H9 (cell line): ENCODE data around the gene AMACR. TPM values are rescaled to one million over a fixed set of nuclear protein-coding genes. Genes with fewer than 3 reads are reported as not detected.

Source experiments
- DNase-seq: peaks from one replicate; pipeline ENCODE4 v3.0.0-alpha.2; 2017
- H2AFZ ChIP-seq: one replicate; pipeline ENCODE4 v1.6.1; 2013; ENCODE audit warnings: mild to moderate bottlenecking, low read length, control low read depth, moderate library complexity
- H2AK5ac ChIP-seq: 2 replicates; pipeline ENCODE4 v1.6.1; 2013; ENCODE audit warnings: low read length, control low read depth, mixed read lengths; ENCODE audit not compliant: insufficient read length
- H2BK120ac ChIP-seq: one replicate; pipeline ENCODE4 v1.6.1; 2013; ENCODE audit warnings: low read depth, mild to moderate bottlenecking, low read length, control low read depth, inconsistent platforms; ENCODE audit not compliant: poor library complexity, severe bottlenecking
- H2BK12ac ChIP-seq: 2 replicates; pipeline ENCODE4 v1.6.1; 2013; ENCODE audit warnings: low read length, control low read depth, mixed read lengths, low read depth; ENCODE audit not compliant: insufficient read length
- H2BK15ac ChIP-seq: 2 replicates; pipeline ENCODE4 v1.6.1; 2013; ENCODE audit warnings: low read depth, low read length, control low read depth
- H2BK20ac ChIP-seq: one replicate; pipeline ENCODE4 v1.6.1; 2013; ENCODE audit warnings: low read depth, mild to moderate bottlenecking, low read length, control low read depth, inconsistent platforms; ENCODE audit not compliant: poor library complexity, severe bottlenecking
- H2BK5ac ChIP-seq: 2 replicates; pipeline ENCODE4 v1.6.1; 2013; ENCODE audit warnings: low read length, control low read depth, mixed read lengths; ENCODE audit not compliant: insufficient read length
- H3K14ac ChIP-seq: 2 replicates; pipeline ENCODE4 v1.6.1; 2013; ENCODE audit warnings: low read length, control low read depth; ENCODE audit not compliant: insufficient read depth
- H3K18ac ChIP-seq: 2 replicates; pipeline ENCODE4 v1.6.1; 2013; ENCODE audit warnings: low read depth, mild to moderate bottlenecking, mixed read lengths, low read length, control low read depth; ENCODE audit not compliant: insufficient read length
- H3K23ac ChIP-seq: 2 replicates; pipeline ENCODE4 v1.6.1; 2013; ENCODE audit warnings: low read length, control low read depth, mixed read lengths, low read depth; ENCODE audit not compliant: insufficient read length
- H3K23me2 ChIP-seq: 2 replicates; pipeline ENCODE4 v1.6.1; 2013; ENCODE audit warnings: low read depth, mild to moderate bottlenecking, mixed read lengths, low read length, control low read depth; ENCODE audit not compliant: insufficient read length, poor library complexity, severe bottlenecking
- H3K27ac ChIP-seq: 2 replicates; pipeline ENCODE4 v1.5.1; 2013; ENCODE audit warnings: low read length, control low read depth, mixed read lengths, low read depth; ENCODE audit not compliant: insufficient read length
- H3K27me3 ChIP-seq: 2 replicates; pipeline ENCODE4 v1.6.1; 2013; ENCODE audit warnings: low read length, control low read depth, inconsistent platforms; ENCODE audit not compliant: insufficient read depth
- H3K4ac ChIP-seq: 2 replicates; pipeline ENCODE4 v1.6.1; 2013; ENCODE audit warnings: low read depth, mild to moderate bottlenecking, control low read depth, inconsistent platforms, low read length, moderate library complexity
- H3K4me1 ChIP-seq: 2 replicates; pipeline ENCODE4 v1.6.1; 2013; ENCODE audit warnings: low read length, control low read depth, inconsistent platforms; ENCODE audit not compliant: insufficient read depth
- H3K4me2 ChIP-seq: 2 replicates; pipeline ENCODE4 v1.6.1; 2013; ENCODE audit warnings: low read length, control low read depth, mixed read lengths; ENCODE audit not compliant: insufficient read length, insufficient read depth
- H3K56ac ChIP-seq: 2 replicates; pipeline ENCODE4 v1.6.1; 2013; ENCODE audit warnings: low read depth, mild to moderate bottlenecking, mixed read lengths, low read length, control low read depth; ENCODE audit not compliant: insufficient read length
- H3K79me1 ChIP-seq: 2 replicates; pipeline ENCODE4 v1.6.1; 2013; ENCODE audit warnings: low read depth, mild to moderate bottlenecking, moderate library complexity, low read length, control low read depth, inconsistent platforms; ENCODE audit not compliant: insufficient read depth, poor library complexity, severe bottlenecking
- H3K79me2 ChIP-seq: 2 replicates; pipeline ENCODE4 v1.6.1; 2013; ENCODE audit warnings: low read length, control low read depth, inconsistent platforms; ENCODE audit not compliant: insufficient read depth
- H3K9ac ChIP-seq: 2 replicates; pipeline ENCODE4 v1.6.1; 2013; ENCODE audit warnings: low read length, control low read depth, mixed read lengths; ENCODE audit not compliant: insufficient read length; ENCODE audit errors: extremely low read depth
- H3K9me3 ChIP-seq: one replicate; pipeline ENCODE4 v1.6.1; 2013; ENCODE audit warnings: low read depth, low read length, inconsistent platforms; ENCODE audit not compliant: control insufficient read depth
- H3T11ph ChIP-seq: one replicate; pipeline ENCODE4 v1.6.1; 2013; ENCODE audit warnings: mild to moderate bottlenecking, low read length, control low read depth, inconsistent platforms
- H4K20me1 ChIP-seq: one replicate; pipeline ENCODE4 v1.6.1; 2013; ENCODE audit not compliant: control insufficient read depth, insufficient read length, insufficient read depth
- H4K5ac ChIP-seq: 2 replicates; pipeline ENCODE4 v1.6.1; 2013; ENCODE audit warnings: low read depth, mild to moderate bottlenecking, mixed read lengths, low read length, control low read depth; ENCODE audit not compliant: insufficient read length
- H4K8ac ChIP-seq: replicated peaks from 2 replicates; pipeline ENCODE4 v1.6.1; 2013; ENCODE audit warnings: low read length, control low read depth, mixed read lengths, low read depth; ENCODE audit not compliant: insufficient read length
- H4K91ac ChIP-seq: 2 replicates; pipeline ENCODE4 v1.6.1; 2013; ENCODE audit warnings: low read depth, mild to moderate bottlenecking, moderate library complexity, mixed read lengths, low read length, control low read depth; ENCODE audit not compliant: insufficient read length
- H3K27ac Mint-ChIP-seq, 3 experiments: 2 replicates in 2 of 3; 3 replicates in 1 of 3; pipeline ENCODE4 v1.8.0; 2020 to 2021; ENCODE audit warnings: mixed read lengths in 3 of 3, mild to moderate bottlenecking in 1 of 3, moderate library complexity in 1 of 3
- H3K27me3 Mint-ChIP-seq: 2 replicates; pipeline ENCODE4 v1.8.0; 2021; ENCODE audit warnings: low read depth, mild to moderate bottlenecking, moderate library complexity, mixed read lengths
- H3K36me3 Mint-ChIP-seq, 3 experiments: 2 replicates in 2 of 3; 3 replicates in 1 of 3; pipeline ENCODE4 v1.8.0; 2020 to 2021; ENCODE audit warnings: low read depth in 3 of 3, mixed read lengths in 3 of 3; ENCODE audit not compliant: insufficient read depth in 1 of 3
- H3K4me1 Mint-ChIP-seq, 2 experiments: 2 replicates each; pipeline ENCODE4 v1.8.0; 2020; ENCODE audit warnings: mixed read lengths in 2 of 2
- H3K4me3 Mint-ChIP-seq, 2 experiments: 2 replicates in 1 of 2; 3 replicates in 1 of 2; pipeline ENCODE4 v1.8.0; 2020 to 2021; ENCODE audit warnings: mild to moderate bottlenecking in 2 of 2, mixed read lengths in 2 of 2, moderate library complexity in 1 of 2
- H3K9me3 Mint-ChIP-seq, 2 experiments: 2 replicates in 1 of 2; 3 replicates in 1 of 2; pipeline ENCODE4 v1.8.0; 2020; ENCODE audit warnings: mild to moderate bottlenecking in 2 of 2, mixed read lengths in 2 of 2, moderate library complexity in 1 of 2
- WGBS: extraction: QIAGEN DNeasy Blood & Tissue Kit; methylation state at CpG from one replicate; pipeline ENCODE4 v1.1.7; 2013; ENCODE audit warnings: missing lambda C conversion rate, low lambda C conversion rate, mixed read lengths; ENCODE audit not compliant: insufficient read length; ENCODE audit errors: extremely low coverage; 5-methylcytosine and 5-hydroxymethylcytosine counted together
- long read RNA-seq: library from polyadenylated mRNA; unstranded; transcript quantifications from one replicate; pipeline ENCODE4 v2.0.0, GENCODE V29; 2020
- total RNA-seq: library from RNA; stranded (reverse); gene quantifications from 2 replicates; pipeline ENCODE4 v1.2.1, GENCODE V29; 2021
- TF ChIP-seq, protein P1 (sequence below): fragments of 200-600 bp; sonication (generic); conservative IDR thresholded peaks from 3 replicates; pipeline ENCODE4 v1.8.0; 2021; ENCODE audit warnings: antibody characterized with exemption, mild to moderate bottlenecking

The AMACR gene
- 8.2 and 9.7 TPM in 2 replicates for total RNA-seq
- long read RNA-seq, full-length matches to known transcripts = 83 of 83 reads
- long read RNA-seq, partial matches to known transcripts = 0 of 83 reads
- long read RNA-seq, other reads (novel, unspliced or antisense) = 0 of 83 reads

DNA sequence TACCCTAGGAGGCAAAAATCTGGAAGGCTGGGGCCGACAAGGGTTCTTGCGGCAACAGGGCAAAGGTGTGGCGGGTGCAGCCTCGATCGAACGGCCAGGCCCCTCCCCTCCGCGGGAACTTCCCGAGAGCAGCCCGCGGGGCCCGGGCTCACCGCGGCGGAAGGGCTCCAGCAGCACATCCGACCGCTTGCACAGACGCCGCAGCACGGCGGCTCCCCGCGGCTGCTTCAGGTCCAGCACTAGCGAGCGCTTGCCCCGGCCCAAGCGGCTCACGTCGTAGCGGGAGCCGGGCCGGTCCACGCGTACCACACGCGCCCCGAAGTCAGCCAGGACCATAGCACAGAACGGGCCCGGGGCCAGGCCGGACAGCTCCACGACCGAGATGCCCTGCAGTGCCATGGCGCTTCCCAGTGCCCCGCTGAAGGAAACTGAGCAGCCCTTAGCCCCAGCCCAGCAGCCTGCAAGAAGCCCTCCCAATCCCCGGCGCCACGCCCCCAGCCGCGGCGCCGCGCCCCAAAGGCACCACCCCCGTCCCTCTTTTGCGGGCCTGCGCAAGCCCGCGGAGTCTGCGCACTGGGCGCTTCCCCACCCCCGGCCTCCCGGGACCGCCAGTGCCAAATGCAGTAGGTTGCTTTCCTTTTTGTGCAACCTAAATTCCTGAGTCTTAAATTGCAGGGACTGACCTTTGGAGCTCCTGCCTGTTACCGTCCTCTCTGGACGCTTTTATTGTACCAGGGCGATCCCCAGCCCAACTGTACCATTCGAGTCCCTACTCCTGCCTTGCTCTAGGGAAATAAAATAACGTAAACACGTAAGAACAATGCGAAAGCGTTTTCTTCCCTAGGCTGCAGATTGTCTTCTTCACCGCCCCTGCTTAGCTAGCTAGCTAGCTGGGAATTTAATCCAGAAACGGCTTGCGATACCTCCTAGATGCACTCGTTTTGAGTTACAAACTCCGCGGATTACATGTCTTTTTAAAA is at the start of gene AMACR:
Gene AMACR, minus strand, starts transcription at position 430 of the 980 bp plus-strand sequence. Its CDS starts 31 bp downstream, at position 399.
- Histone ChIP-seq H2BK5ac (peak within 1 kb of the TSS; percentile 54), H2BK20ac (no peak within 1 kb of the TSS), H3K27me3 (no peaks in the 10 kb centered on the region), H3K79me2 (no peaks in the 10 kb centered on the region), H3K56ac (peak within 1 kb of the TSS; percentile 69), H3K9ac (peak within 1 kb of the TSS; percentile 82), H2AFZ (peak within 1 kb of the TSS; percentile 7), H3K79me1 (no peaks in the 10 kb centered on the region), H3K18ac (peak within 1 kb of the TSS; percentile 80), H2AK5ac (no peak within 1 kb of the TSS), H4K91ac (no peak within 1 kb of the TSS), H3K4me2 (peak within 1 kb of the TSS; percentile 94), H4K8ac (peak within 1 kb of the TSS; percentile 67), H3K27ac (peak within 1 kb of the TSS; percentile 95), H2BK120ac (no peak within 1 kb of the TSS), H3T11ph (no peak within 1 kb of the TSS), H3K4me1 (no peaks in the 10 kb centered on the region), H2BK15ac (no peak within 1 kb of the TSS), H4K20me1 (no peaks in the 10 kb centered on the region), H3K23me2 (peaks cover 3% of the 10 kb centered on the region), H3K14ac (peak within 1 kb of the TSS; percentile 87), H3K4ac (no peak within 1 kb of the TSS), H2BK12ac (no peak within 1 kb of the TSS), H3K9me3 (no peaks in the 10 kb centered on the region), H4K5ac (peak within 1 kb of the TSS; percentile 19), H3K23ac (no peak within 1 kb of the TSS)
- no peaks in the 10 kb centered on the region; a peak in 1 of 5 replicates for H3K9me3 Mint-ChIP-seq
- peak within 1 kb of the TSS; percentile 95 to 98 (median 96); a peak in 6 of 7 replicates for H3K27ac Mint-ChIP-seq
- H3K4me1 Mint-ChIP-seq = peaks cover 25 to 29% of the 10 kb centered on the region in 2 experiments
- DNase-seq = peak; percentile 96
- TF ChIP-seq, protein P1, sequence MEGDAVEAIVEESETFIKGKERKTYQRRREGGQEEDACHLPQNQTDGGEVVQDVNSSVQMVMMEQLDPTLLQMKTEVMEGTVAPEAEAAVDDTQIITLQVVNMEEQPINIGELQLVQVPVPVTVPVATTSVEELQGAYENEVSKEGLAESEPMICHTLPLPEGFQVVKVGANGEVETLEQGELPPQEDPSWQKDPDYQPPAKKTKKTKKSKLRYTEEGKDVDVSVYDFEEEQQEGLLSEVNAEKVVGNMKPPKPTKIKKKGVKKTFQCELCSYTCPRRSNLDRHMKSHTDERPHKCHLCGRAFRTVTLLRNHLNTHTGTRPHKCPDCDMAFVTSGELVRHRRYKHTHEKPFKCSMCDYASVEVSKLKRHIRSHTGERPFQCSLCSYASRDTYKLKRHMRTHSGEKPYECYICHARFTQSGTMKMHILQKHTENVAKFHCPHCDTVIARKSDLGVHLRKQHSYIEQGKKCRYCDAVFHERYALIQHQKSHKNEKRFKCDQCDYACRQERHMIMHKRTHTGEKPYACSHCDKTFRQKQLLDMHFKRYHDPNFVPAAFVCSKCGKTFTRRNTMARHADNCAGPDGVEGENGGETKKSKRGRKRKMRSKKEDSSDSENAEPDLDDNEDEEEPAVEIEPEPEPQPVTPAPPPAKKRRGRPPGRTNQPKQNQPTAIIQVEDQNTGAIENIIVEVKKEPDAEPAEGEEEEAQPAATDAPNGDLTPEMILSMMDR = no peak
- no CpG with 5 or more reads among the region's 76 CpGs for WGBS
- no peaks in the 10 kb centered on the region for H3K27me3 Mint-ChIP-seq
- peaks cover 0 to 20% (median 9%) of the 10 kb centered on the region in 3 experiments; a peak in 6 of 7 replicates for H3K36me3 Mint-ChIP-seq
- peak within 1 kb of the TSS; percentile 86 to 90 for H3K4me3 Mint-ChIP-seq
